ENCODE data around the gene PCDHB8.
"Not testable (repeated sequence)": the region's sequence is repeated elsewhere in the genome, so short reads cannot be mapped to it uniquely, and the experiment has no call there.

PCDHB8 gene

GRCh38 chr5:141177577-141178191, at the start of gene PCDHB8:
TSS of gene PCDHB8 (plus strand) at chr5:141177790. CDS start at chr5:141178035, 245 bp downstream.
- DNase-seq (ENCODE audit: low read depth): not testable (repeated sequence)

GRCh38 chr5:141135030-141135717, 42.4 kb upstream of the PCDHB8 start, which contains the start of gene PCDHB5:
TSS of gene PCDHB5 (plus strand) at chr5:141135206. CDS start at chr5:141135435, 229 bp downstream.
- peak within 1 kb of the TSS; percentile 41 for H3K4me3 ChIP-seq (replicated peaks; ENCODE audit: low read depth, low read length)
- TF ChIP-seq, protein P1, sequence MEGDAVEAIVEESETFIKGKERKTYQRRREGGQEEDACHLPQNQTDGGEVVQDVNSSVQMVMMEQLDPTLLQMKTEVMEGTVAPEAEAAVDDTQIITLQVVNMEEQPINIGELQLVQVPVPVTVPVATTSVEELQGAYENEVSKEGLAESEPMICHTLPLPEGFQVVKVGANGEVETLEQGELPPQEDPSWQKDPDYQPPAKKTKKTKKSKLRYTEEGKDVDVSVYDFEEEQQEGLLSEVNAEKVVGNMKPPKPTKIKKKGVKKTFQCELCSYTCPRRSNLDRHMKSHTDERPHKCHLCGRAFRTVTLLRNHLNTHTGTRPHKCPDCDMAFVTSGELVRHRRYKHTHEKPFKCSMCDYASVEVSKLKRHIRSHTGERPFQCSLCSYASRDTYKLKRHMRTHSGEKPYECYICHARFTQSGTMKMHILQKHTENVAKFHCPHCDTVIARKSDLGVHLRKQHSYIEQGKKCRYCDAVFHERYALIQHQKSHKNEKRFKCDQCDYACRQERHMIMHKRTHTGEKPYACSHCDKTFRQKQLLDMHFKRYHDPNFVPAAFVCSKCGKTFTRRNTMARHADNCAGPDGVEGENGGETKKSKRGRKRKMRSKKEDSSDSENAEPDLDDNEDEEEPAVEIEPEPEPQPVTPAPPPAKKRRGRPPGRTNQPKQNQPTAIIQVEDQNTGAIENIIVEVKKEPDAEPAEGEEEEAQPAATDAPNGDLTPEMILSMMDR (IDR thresholded peaks at IDR 0.05; ENCODE audit: low read length, missing control alignments): peak; percentile 27
- peak; percentile 27 for DNase-seq (ENCODE audit: low read depth)

More at GRCh38 chr5:141177577-141178191, at the start of gene PCDHB8:
- H3K4me3 ChIP-seq (replicated peaks; ENCODE audit: low read depth, low read length): not testable (repeated sequence)

- TF ChIP-seq, protein P1 (IDR thresholded peaks at IDR 0.05; ENCODE audit: low read length, missing control alignments): no peak
- no peak for DNase-seq (ENCODE audit: low read depth)
- H3K4me3 ChIP-seq (replicated peaks; ENCODE audit: low read depth, low read length): peak overlapping the region; percentile 41
These were observed 41.8 kb upstream of the PCDHB8 start for GRCh38 chr5:141135718-141136266.

GRCh38 chr5:141137346-141137745, 40.2 kb upstream of the PCDHB8 start:
- DNase-seq (ENCODE audit: low read depth); H3K4me3 ChIP-seq (replicated peaks; ENCODE audit: low read depth, low read length): not testable (repeated sequence)

DNA sequence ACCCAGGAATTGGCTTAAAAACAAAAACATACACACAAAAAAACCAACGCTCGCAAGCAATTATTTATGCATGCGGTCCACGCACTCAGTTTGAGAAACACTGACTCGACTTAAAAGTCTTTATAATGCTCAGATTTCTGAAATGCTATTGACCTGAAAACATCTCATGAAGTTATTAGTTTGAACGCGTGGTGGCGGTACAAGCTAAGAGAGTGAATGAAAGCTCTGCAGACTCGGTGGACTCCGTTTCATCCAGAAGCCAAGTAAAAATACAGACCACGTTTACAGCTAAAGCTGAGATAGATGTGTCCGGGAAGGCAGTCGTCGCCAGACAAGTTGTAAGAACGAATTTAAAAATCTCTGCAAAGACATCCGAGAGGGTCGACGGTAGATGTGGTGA, 27.8 kb upstream of the PCDHB8 start, which contains the start of gene PCDHB6:
Gene PCDHB6 (plus strand): TSS at position 246 of the 400 bp plus-strand sequence. CDS start 201 bp downstream, outside the sequence.
- DNase-seq (ENCODE audit: low read depth): peak; percentile 6
- H3K4me3 ChIP-seq (replicated peaks; ENCODE audit: low read depth, low read length): no peak within 1 kb of the TSS
- TF ChIP-seq, protein P1 (IDR thresholded peaks at IDR 0.05; ENCODE audit: low read length, missing control alignments): no peak

DNA sequence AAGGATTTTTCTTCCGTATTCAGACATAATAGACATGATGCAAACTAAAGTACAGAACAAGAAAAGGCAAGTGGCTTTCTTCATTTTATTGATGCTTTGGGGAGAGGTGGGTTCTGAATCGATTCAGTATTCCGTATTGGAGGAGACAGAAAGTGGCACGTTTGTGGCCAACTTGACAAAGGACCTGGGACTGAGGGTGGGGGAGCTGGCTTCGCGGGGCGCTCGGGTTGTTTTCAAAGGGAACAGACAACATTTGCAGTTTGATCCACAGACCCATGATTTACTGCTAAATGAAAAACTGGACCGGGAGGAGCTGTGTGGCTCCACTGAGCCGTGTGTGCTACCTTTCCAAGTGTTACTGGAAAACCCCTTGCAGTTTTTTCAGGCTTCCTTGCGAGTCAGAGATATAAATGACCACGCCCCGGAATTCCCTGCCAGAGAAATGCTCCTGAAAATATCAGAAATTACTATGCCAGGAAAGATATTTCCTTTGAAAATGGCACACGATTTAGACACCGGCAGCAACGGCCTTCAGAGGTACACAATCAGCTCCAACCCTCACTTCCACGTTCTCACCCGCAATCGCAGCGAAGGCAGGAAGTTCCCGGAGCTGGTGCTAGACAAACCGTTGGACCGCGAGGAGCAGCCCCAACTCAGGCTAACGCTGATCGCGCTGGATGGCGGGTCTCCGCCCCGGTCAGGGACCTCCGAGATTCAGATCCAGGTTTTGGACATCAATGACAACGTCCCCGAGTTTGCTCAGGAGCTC, 27.2 kb upstream of the PCDHB8 start:
- no peak overlapping the region for H3K4me3 ChIP-seq (replicated peaks; ENCODE audit: low read depth, low read length)
- DNase-seq (ENCODE audit: low read depth): no peak
- TF ChIP-seq, protein P1 (IDR thresholded peaks at IDR 0.05; ENCODE audit: low read length, missing control alignments): no peak

GRCh38 chr5:141150993-141151325, 26.6 kb upstream of the PCDHB8 start:
- TF ChIP-seq, protein P1 (IDR thresholded peaks at IDR 0.05; ENCODE audit: low read length, missing control alignments): no peak
- no peak overlapping the region for H3K4me3 ChIP-seq (replicated peaks; ENCODE audit: low read depth, low read length)
- DNase-seq (ENCODE audit: low read depth): no peak

DNA sequence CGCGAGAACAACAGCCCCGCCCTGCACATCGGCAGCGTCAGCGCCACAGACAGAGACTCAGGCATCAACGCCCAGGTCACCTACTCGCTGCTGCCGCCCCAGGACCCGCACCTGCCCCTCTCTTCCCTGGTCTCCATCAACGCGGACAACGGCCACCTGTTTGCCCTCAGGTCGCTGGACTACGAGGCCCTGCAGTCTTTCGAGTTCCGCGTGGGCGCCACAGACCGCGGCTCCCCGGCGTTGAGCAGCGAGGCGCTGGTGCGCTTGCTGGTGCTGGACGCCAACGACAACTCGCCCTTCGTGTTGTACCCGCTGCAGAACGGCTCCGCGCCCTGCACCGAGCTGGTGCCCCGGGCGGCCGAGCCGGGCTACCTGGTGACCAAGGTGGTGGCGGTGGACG, 26.0 kb upstream of the PCDHB8 start:
- H3K4me3 ChIP-seq (replicated peaks; ENCODE audit: low read depth, low read length); DNase-seq (ENCODE audit: low read depth): not testable (repeated sequence)

- H3K4me3 ChIP-seq (replicated peaks; ENCODE audit: low read depth, low read length); DNase-seq (ENCODE audit: low read depth): not testable (repeated sequence)
These were observed 25.5 kb upstream of the PCDHB8 start for GRCh38 chr5:141152096-141152495.

Measured in fibroblast of pulmonary artery (primary cell).